Islet of Langerhans (tissue), 1 donor: Measurements from ENCODE around the gene DPP6.
"Not testable (repeated sequence)": the region's sequence is repeated elsewhere in the genome, so short reads cannot be mapped to it uniquely, and the experiment has no call there.

Experiments
- FAIRE-seq: peaks from one replicate; lab custom pipeline; 2011; peaks lifted over from hg19 to GRCh38; lab: Jason Lieb, UNC

DPP6 gene

GRCh38 chr7:154672659-154673415, 620.6 kb downstream of the DPP6 start:
- peak; percentile 98 for FAIRE-seq

DNA sequence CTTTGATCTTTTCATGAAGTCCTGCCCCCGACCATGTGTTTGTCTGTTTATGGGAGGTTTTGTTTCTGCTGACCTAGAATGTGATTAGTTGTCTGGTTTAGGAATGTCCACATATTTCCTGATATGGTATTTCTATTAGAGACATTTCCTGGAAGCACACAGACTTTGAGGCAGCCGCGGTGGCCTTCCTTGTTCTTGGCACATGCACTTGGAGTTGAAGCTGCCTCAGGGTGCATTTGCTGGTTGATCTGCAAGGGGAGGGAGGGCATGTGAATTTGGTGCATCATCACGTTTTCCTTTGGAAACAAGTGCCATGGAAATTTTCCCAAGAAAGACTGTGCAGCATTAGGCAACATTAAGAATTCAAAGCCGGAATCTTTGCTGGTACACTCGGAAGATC, 622.0 kb downstream of the DPP6 start:
- no peak for FAIRE-seq

DNA sequence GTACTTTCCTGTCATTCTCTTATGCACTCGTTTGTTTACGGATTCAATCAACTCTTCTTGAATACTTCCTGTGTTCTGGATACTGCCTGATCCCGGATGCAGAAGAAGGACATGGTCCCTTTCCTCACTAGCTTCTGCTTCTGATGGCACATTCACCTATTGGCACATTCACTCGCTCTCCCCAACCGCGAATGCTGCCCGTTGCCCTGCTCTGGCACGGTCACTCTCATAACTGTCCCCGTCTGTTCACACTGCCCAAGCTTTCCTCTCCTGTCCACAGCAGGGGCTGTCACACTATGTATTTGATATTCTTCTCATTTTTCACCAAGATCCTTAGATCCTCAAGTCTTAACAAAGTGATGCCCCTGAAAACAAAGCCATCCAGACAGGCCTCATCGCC, 623.4 kb downstream of the DPP6 start:
- FAIRE-seq, result no peak

DNA sequence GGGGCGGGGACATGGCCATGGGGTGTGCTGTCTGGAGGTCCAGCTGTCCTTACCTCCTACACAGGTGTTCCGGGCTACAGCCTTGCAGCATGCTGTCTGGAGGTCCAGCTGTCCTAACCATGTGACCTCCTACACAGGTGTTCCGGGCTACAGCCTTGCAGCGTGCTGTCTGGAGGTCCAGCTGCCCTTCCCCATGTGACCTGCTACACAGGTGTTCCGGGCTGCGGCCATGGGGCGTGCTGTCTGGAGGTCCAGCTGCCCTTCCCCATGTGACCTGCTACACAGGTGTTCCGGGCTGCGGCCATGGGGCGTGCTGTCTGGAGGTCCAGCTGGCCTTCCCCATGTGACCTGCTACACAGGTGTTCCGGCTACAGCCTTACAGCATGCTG, 623.8 kb downstream of the DPP6 start:
- not testable (repeated sequence) for FAIRE-seq

- FAIRE-seq, result no peak
Measured at GRCh38 chr7:154676422-154677073, 624.4 kb downstream of the DPP6 start.

GRCh38 chr7:154677454-154677853, 625.3 kb downstream of the DPP6 start:
- FAIRE-seq, result no peak

GRCh38 chr7:154678001-154678550, 625.9 kb downstream of the DPP6 start:
- FAIRE-seq, result not testable (repeated sequence)

GRCh38 chr7:154679379-154680053, 627.3 kb downstream of the DPP6 start:
- FAIRE-seq, result peak; percentile 45

DNA sequence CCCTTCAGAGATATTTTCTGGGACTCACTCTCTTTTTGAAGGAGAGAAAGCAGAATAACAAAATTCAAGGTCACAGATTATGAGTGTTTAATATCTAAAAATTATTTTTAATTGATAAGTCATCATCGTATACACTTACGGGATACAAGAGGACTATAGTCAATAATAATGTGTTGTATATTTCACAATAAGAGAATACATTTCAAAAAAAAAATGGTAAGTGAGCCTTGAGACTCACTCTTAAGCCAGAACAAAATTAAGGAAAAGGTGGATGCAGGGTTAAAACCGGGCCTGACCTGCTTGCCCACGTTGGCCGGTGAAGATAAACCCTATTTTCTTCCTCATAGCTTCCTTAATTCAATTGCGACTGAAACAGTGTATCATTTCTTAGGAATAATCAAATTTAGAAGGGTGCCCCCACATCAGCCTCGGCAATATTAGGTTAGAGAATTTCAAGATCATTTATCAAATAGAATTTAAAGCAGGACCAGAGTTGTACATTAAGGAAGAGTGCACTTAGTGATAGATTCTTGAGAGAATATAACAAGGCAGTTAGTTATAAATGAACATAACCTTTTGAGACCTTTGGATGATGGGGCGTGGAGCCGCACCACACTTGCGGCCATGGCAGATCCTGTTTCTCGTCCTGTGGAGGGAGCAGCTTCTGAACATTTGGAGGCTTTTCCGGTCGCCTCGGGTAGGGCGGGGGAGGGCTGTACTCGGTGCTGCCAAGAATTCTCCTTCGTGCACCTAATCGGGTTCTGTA, 628.9 kb downstream of the DPP6 start:
- FAIRE-seq, result no peak

- FAIRE-seq, result no peak
Measured at GRCh38 chr7:154682003-154682402, 629.8 kb downstream of the DPP6 start.

DNA sequence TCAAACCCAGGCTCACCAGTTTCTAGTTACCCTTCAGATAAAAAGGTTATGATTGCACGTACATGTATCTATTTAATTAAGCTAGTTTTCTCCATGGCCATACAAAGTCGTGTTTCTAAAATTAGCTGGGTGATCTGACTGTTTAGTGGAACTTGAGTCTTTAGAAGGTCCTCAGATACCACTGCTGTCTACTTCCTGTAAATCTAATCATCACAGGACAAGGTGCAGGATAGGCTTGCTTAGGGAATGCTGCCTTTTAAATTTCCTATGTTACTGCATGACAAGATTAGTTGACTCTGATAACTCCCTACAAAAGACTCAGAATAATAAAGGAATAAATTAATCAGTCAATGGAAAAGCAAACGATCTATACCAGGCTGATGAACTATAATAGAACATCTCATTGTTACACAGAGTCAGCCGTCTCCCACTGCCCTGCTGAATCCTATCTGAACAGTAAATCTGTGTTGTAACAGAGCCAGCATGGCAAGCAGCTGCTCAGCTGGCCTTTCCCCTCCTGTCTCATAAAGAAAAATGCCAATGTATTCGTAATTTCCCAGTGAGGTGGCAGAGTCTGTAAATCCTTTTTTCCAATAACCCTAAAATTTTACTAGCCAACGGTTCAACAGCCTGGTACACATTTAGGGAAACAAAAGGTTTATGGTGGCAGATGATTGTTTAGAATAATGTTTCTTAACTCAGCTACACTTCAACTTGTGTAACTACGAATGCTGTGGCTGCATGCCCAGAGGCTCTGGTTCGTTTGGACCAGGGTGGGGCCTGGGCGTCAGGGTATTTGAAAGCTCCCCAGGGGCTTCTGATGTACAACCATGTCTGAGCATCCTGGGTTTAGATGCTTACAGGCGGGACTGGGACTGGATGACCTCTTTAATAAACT, 632.7 kb downstream of the DPP6 start:
- no peak for FAIRE-seq

- no peak for FAIRE-seq
Measured at GRCh38 chr7:154685564-154685901, 633.3 kb downstream of the DPP6 start.

GRCh38 chr7:154686305-154686704, 634.1 kb downstream of the DPP6 start:
- FAIRE-seq, result no peak

GRCh38 chr7:154688952-154689351, 636.8 kb downstream of the DPP6 start:
- FAIRE-seq, result no peak

DNA sequence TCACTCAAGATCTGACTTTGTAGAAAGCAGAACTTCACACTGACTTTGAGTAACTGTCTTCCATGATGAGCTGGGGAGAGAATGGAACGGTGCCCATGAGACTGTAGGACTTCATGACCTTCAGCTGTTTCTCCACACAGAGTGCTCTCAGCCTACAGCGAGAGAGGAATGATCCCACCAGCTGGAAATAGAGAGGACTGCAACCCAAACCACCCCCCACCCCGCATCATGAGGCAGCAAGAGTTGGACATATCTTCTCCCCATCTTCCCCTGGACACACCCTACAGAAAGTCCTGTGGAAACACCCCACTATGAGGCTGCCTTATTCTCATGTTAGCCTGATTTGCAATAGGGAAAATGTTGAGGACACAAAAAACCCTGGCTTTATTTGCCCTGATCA, 638.2 kb downstream of the DPP6 start:
- no peak for FAIRE-seq

DNA sequence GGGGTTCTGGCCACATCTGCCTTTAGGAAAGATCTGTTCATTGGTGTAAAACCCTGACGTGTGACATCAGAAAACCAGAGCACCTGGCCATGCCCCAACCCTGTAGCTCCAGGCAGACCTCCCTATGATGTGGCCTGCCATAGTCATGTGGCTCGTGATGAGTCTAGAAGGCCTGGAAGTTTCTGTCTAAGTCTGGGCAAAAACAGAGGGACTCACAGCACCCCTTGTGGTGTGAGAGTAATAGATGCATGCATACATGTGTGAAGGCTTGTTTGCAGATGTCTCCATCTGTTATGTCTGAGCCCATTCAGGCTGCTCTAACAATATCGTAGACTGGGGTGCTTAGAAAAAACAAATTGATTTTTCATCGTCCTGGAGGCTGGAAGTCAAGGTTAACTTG, 641.5 kb downstream of the DPP6 start:
- FAIRE-seq, result no peak

- FAIRE-seq, result no peak
Measured at GRCh38 chr7:154695836-154696235, 643.6 kb downstream of the DPP6 start.

DNA sequence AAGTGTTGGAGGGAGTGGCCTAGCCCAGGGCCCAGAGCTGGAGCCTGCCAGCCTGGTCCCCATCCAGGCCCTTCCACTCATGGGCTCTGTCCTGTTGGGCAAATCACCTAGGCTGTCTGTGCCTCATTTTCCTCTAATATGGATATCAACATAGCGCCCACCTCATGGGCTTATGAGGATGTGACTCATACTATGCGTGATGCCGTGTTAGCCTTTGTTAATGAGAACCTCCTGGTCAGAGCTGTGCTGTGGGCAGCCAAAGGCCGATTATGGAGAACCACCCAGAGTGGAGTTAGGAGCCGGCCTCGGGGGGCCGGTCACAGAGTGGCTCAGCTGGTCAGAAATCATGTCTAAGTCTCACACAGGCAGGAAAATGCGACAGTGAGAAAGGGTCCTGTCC, 644.4 kb downstream of the DPP6 start:
- no peak for FAIRE-seq

DNA sequence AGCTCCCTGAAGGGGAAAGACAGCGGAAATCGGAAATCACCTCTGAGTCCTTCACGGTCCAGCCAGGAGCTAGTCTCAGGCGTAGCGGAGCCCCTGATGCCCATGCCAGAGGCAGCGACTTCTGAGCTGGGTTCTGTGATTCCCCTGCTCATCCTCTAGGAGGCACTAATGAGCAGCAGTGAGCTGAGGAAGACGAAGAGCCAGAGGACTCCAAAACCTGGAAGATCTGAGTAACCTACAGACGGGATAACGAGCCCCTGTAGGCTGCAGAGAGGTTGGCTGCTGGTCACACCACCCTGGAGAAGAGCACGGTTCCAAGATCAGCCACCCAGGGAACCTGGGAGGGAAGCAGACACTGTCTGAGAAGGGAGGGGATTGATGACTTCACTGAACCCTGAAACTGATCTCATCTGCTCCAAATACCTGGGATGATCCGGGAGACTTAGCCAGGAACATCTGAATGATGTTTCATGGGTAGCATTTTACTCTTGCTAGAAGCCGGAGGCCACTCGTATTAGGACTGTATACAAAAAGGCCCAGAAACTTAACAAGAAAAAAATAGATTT, 646.6 kb downstream of the DPP6 start:
- no peak for FAIRE-seq

DNA sequence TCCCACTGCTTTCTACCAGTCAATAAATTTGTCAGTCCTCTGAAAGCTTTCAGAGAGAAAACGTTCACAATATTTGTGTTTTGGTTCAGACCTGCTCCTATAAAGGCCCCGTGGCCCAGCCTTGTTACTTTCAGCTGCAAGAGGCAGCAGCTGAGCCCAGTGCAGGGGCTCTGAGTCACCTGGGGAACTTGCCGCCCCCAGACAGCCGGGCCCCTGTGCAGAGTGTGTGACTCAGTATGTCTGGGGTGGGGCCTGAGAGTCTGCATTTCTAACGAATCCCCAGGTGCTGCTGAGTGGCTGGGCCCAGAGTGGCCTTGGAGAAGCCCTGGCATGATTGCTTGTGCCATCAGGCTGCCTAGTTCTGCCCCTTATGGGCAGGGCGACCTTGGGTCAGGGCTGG, 647.2 kb downstream of the DPP6 start:
- no peak for FAIRE-seq

- no peak for FAIRE-seq
Measured at GRCh38 chr7:154709840-154710520, 657.8 kb downstream of the DPP6 start.
